ENCODE data around the gene CYP4F2.
"Not testable (repeated sequence)": the region's sequence is repeated elsewhere in the genome, so short reads cannot be mapped to it uniquely, and the experiment has no call there.

The CYP4F2 gene

DNA sequence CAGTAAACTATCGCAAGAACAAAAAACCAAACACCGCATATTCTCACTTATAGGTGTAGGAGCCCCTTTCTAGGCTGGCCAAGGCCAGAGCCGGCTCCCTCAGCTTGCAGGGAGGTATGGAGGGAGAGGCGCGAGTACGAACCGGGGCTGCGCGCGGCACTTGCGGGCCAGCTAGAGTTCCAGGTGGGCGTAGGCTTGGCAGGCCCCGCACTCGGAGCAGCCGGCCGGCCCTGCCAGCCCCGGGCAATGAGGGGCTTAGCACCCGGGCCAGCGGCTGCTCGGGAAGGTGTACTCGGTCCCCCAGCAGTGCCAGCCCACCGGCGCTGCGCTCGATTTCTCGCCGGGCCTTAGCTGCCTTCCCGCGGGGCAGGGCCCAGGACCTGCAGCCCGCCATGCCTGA is 1.7 kb upstream of the CYP4F2 start:
- DNase-seq, result not testable (repeated sequence)

DNA sequence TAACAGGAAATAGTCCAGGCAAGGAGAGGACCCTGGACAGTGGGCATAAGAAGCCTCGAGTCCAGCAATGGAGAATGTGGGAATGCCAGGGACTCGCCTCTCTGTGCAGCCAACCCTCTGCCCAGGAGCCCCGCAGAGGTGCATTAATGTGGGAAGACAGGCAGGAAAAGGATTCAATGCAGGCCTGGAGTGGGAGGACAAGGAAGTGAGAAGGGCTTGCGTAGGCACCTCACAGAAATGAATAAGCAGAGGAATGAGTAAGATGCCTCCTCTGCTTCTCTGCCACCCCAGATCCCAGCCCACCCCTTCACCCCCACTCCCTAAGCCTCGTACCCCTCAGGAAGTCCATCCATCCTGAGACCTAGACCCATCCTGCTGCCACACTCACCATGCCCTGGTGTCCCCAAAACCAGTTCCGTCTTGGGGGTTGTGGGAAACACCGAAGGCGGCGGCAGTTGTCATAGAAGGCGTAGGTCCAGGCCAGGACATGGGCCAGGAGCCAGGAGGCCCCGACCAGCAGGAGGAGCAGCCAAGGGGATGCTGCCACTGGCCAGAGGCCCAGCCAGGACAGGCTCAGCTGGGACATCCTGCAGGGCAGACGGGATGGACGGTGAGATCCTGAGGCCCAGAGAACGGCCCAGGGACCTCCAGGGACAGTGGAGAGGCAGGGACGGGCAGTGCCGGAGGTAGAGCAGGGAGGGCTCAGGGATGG is 692 bp downstream of the CYP4F2 start:
- no peak for DNase-seq

GRCh38 chr19:15895876-15896430 is 1.9 kb downstream of the CYP4F2 start:
- DNase-seq, result no peak

DNA sequence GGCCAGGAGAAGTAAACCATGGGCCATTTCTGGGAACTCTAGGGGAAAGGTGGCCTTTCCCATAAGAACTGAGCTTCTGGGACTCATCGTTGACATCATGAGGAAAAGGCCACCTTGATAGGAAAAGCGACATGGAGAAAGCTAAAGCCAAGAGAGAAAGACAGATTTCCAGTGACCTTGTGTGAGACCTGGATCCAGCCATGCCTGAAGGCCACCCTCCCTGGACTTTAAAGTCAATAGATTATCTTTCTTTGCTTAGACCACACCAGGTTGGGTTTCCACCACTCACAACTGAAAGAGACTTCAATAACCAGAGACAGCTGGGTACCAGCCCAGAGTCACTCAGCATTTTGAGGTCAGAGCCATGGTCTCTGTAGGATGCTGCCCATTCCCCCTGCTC is 3.5 kb downstream of the CYP4F2 start:
- no peak for DNase-seq

DNA sequence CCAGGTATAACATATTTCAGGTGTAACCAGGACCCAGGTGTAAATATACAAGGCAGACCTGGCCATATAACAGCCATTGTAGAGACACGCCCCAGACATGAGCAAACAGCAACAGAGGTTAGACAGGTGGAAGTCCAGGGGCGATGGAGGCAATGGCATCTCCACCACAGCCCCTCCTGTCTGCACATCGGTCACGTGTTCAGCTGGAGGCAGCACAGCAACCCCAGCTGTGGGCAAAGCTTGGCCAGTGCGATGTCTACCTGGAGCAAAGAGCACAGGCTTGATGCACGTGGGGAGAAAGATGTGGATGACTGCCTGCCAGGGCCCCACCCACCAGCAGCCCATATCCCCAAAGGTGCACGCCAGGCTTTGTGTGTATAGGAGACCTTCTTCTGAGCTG is 4.4 kb downstream of the CYP4F2 start:
- DNase-seq, result no peak

GRCh38 chr19:15892012-15892411 is 5.9 kb downstream of the CYP4F2 start:
- no peak for DNase-seq

- no peak for DNase-seq
These were observed 6.4 kb downstream of the CYP4F2 start for GRCh38 chr19:15891434-15891833.

GRCh38 chr19:15889339-15889738 is 8.5 kb downstream of the CYP4F2 start:
- not testable (repeated sequence) for DNase-seq

GRCh38 chr19:15885919-15886318 is 12.0 kb downstream of the CYP4F2 start:
- DNase-seq, result no peak

DNA sequence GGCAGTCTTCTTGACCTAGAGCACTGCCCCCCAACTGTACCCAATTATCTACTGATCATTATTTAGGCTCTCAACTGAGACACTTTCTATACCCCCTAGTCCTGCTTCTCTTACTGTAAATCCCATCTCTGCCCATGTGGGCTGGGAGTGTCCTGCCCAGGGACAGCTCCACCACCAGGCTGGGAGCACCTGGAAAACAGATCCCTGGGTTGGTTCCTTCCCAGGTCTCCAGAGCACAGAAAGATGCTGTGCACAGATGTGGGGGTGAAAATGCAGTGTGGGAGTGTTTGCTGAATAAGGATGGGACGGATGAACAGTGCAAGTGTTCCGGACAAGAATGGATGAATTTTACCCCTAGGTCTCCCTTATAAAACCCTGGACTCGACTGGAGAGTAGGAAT is 12.7 kb downstream of the CYP4F2 start:
- no peak for DNase-seq

DNA sequence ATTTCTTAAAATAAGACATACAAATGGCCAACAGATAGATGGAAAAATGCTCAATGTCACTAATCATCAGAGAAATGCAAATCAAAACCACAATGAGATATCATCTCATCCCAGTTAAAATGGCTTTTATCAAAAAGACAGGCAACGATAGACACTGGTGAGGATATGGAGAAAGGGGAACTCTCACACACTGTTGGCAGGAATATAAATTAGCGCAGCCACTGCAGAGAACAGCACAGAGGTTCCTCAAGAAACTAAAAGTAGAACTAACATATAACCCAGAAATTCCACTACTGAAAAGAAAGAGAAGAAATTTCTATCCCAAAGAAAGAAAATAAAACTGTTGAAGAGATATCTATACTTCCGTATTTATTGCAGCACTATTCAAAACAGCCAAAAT is 14.5 kb downstream of the CYP4F2 start:
- not testable (repeated sequence) for DNase-seq

DNA sequence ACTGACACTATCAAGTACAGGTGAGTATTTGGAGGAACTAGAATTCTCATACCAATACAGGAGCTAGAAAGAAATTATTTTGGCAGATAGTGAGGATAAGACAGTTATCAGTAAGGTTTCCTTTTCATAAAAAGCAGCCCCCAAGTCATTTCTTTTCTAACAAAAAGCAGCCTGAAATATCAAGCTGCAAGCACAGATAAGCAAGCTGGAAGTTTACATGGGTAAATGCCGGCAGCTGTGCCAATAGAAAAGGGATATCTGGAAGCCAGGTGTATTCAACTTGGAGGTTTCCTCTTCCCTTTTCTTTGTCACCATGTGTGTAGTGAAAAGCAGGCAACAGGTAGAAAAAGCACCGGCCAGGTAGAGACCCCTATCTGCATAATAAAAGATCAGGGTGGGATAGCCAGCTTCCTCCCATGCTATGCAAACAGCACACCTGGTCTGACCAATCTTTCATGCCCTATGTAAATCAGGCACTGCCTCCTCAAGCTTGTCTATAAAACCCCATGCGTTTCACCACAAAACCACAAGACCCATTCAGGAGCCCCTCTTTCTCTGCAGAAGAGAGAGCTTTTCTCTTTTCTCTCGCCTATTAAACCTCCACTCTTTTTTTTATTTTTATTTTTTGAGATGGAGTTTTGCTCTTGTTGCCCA is 22.9 kb downstream of the CYP4F2 start:
- DNase-seq, result no peak

- DNase-seq, result not testable (repeated sequence)
These were observed 24.1 kb downstream of the CYP4F2 start for GRCh38 chr19:15873771-15874170.

GRCh38 chr19:15871570-15871969 is 26.3 kb downstream of the CYP4F2 start:
- DNase-seq, result no peak

- no peak for DNase-seq
These were observed 28.0 kb downstream of the CYP4F2 start for GRCh38 chr19:15869873-15870272.

- peak; percentile 35 for DNase-seq
These were observed 28.7 kb downstream of the CYP4F2 start for GRCh38 chr19:15869109-15869555.

DNA sequence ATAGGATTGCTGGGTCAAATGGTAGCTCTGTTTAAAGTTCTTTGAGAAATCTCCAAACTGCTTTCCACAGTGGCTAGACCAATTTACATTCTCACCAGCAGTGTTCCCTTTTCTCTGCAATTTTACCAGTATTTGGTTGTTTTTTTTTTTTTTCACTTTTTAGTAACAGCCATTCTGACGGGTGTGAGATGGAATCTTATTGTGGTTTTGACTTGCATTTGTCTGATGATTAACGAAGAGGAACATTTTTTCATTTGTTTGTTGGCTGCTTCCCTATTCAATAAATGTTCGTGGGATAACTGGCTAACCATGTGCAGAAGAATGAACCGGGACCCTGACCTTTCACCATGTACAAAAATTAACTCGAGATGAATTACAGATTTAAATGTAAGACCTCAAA is 31.2 kb downstream of the CYP4F2 start:
- no peak for DNase-seq

- no peak for DNase-seq
These were observed 33.0 kb downstream of the CYP4F2 start for GRCh38 chr19:15864824-15865223.

GRCh38 chr19:15863272-15863671 is 34.6 kb downstream of the CYP4F2 start:
- no peak for DNase-seq

- DNase-seq, result no peak
These were observed 35.4 kb downstream of the CYP4F2 start for GRCh38 chr19:15862444-15862843.

DNA sequence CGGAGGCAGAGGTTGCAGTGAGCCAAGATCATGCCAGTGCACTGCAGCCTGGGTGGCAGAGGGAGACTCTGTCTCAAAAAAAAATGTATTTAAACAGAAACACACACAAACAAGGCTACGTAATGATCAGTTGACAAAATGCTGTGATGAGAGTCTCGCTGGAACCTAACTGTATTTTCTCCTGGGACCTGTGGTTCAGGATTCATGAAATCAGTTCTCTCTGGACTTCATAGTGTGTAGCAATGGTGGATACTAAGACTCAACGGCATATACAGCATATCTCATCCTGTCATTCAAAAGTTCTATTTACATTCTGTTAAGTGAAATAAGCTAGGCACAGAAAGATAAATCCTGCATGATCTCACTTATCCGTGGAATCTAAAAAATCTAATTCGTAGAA is 37.4 kb downstream of the CYP4F2 start:
- DNase-seq, result no peak

GRCh38 chr19:15859187-15859586 is 38.7 kb downstream of the CYP4F2 start:
- no peak for DNase-seq

DNA sequence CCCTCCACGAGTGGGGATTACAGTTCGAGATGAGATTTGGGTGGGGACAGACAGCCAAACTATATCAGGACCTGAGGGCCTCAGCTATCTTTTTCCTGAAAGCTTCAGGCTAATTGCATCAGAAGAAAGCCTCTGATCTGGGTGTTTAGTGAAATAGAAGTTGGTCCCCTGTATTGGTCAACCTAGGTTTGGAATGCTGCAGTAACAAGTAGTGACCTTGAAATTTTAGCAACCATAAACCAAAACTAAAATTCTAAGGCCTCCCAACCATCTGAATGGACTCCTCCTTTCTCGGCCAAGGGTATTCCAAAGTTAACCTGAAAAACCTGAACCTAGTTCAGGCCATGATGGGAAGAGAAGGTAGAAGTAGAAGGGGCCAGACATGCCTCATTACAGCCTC is 47.5 kb downstream of the CYP4F2 start:
- no peak for DNase-seq

DNA sequence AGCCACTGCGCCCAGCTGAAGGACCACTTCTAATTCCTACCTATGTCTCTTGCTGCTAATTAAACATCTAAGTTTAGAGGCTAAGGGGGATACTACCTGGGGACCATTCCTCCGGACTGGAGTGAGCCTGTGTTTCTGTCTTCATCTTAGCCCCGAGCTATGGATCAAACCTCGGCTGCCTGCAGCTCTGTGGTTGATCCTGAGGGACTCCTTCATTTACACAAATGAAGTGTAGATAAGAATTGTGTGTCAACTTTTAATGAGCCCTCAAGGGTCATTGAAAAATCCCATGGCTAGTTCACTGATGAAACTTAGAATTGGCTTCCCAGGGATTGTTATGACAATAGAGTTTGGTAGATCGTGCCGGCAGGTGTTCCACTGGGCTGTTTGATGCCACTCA is 51.0 kb downstream of the CYP4F2 start:
- no peak for DNase-seq

DNA sequence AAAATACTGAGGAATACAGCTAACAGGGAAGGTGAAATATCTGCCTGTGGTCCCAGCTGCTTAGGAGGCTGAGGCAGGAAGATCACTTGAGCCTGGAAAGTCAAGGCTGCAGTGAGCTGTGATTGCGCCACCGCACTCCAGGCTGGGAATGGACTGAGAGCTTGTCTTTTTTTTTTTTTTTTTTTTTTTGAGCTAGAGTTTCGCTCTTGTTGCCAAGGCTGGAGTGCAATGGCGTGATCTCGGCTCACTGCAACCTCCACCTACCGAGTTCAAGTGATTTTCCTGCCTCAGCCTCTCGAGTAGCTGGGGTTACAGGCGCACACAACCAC is 54.0 kb downstream of the CYP4F2 start:
- DNase-seq, result not testable (repeated sequence)
